ENCODE results near the gene TMPRSS6.

GRCh38 chr22:37060801-37061610 lies 48.5 kb downstream of the TMPRSS6 start:
- no peak for TF ChIP-seq EP300 (IDR thresholded peaks at IDR 0.05)
- no peak for TF ChIP-seq CTCF (IDR thresholded peaks at IDR 0.05)
